Activated T-cell treated with anti-CD3 and anti-CD28 coated beads for 48 hours (primary cell): ENCODE measurements around the gene TRANK1.
"Not testable (repeated sequence)": the region's sequence is repeated elsewhere in the genome, so short reads cannot be mapped to it uniquely, and the experiment has no call there.

ENCODE experiments used
- DNase-seq: peaks from one replicate; pipeline ENCODE4 v3.0.0-alpha.2; 2020; ENCODE audit warnings: low read depth

TRANK1 gene

GRCh38 chr3:36944641-36945270 lies at the start of gene TRANK1:
Gene TRANK1, minus strand, starts transcription at chr3:36945054. Its CDS starts 245 bp downstream, at chr3:36944809.
- peak; percentile 73 for DNase-seq

- peak; percentile 89 for DNase-seq
These were observed 48.8 kb upstream of the TRANK1 start, which contains the start of gene MLH1 for GRCh38 chr3:36993326-36994283. Gene MLH1, plus strand, starts transcription at chr3:36993518. Its CDS starts 30 bp downstream, at chr3:36993548.

- peak; percentile 94 for DNase-seq
These were observed 48.0 kb upstream of the TRANK1 start, which contains the start of gene EPM2AIP1 for GRCh38 chr3:36992806-36993325. Gene EPM2AIP1, minus strand, starts transcription at chr3:36993131. Its CDS starts 54 bp downstream, at chr3:36993077.

- peak; percentile 17 for DNase-seq
These were observed 47.3 kb upstream of the TRANK1 start for GRCh38 chr3:36991923-36992805.

- DNase-seq: no peak
These were observed 46.3 kb upstream of the TRANK1 start for GRCh38 chr3:36991147-36991546.

GRCh38 chr3:36989568-36989967 lies 44.7 kb upstream of the TRANK1 start:
- DNase-seq: no peak

GRCh38 chr3:36989005-36989404 lies 44.2 kb upstream of the TRANK1 start:
- no peak for DNase-seq

- DNase-seq: no peak
These were observed 43.5 kb upstream of the TRANK1 start for GRCh38 chr3:36988356-36988755.

GRCh38 chr3:36981006-36981405 lies 36.2 kb upstream of the TRANK1 start:
- DNase-seq: no peak

GRCh38 chr3:36973139-36973538 lies 28.3 kb upstream of the TRANK1 start:
- DNase-seq: no peak

- no peak for DNase-seq
These were observed 27.3 kb upstream of the TRANK1 start for GRCh38 chr3:36972163-36972562.

- peak; percentile 19 for DNase-seq
These were observed 24.9 kb upstream of the TRANK1 start for GRCh38 chr3:36969540-36970432.

GRCh38 chr3:36969085-36969484 lies 24.2 kb upstream of the TRANK1 start:
- DNase-seq: no peak

GRCh38 chr3:36965440-36965839 lies 20.6 kb upstream of the TRANK1 start:
- DNase-seq: no peak

- no peak for DNase-seq
These were observed 20.0 kb upstream of the TRANK1 start for GRCh38 chr3:36964817-36965216.

GRCh38 chr3:36964331-36964730 lies 19.5 kb upstream of the TRANK1 start:
- DNase-seq: no peak

GRCh38 chr3:36963008-36963407 lies 18.2 kb upstream of the TRANK1 start:
- not testable (repeated sequence) for DNase-seq

- no peak for DNase-seq
These were observed 15.6 kb upstream of the TRANK1 start for GRCh38 chr3:36960502-36960901.

GRCh38 chr3:36959821-36960220 lies 15.0 kb upstream of the TRANK1 start:
- no peak for DNase-seq

GRCh38 chr3:36957862-36958686 lies 13.2 kb upstream of the TRANK1 start:
- DNase-seq: no peak
